Activated gamma-delta T cell treated with Interleukin-2 at 50 U/mL for 16 hours (primary cell): ENCODE data around the gene NPB.

Experiments
- DNase-seq: peaks from one replicate; pipeline ENCODE4 v3.0.0-alpha.2; 2020

The NPB gene

GRCh38 chr17:81927653-81928543 lies 25.9 kb downstream of the NPB start, which contains the start of gene MAFG:
MAFG (minus strand) TSS chr17:81927735; CDS start chr17:81923185, 4,550 bp downstream.
- DNase-seq: peak; percentile 84

GRCh38 chr17:81928544-81929252 lies 26.7 kb downstream of the NPB start:
- DNase-seq: no peak

GRCh38 chr17:81929253-81930141 lies 27.5 kb downstream of the NPB start:
- no peak for DNase-seq

DNA sequence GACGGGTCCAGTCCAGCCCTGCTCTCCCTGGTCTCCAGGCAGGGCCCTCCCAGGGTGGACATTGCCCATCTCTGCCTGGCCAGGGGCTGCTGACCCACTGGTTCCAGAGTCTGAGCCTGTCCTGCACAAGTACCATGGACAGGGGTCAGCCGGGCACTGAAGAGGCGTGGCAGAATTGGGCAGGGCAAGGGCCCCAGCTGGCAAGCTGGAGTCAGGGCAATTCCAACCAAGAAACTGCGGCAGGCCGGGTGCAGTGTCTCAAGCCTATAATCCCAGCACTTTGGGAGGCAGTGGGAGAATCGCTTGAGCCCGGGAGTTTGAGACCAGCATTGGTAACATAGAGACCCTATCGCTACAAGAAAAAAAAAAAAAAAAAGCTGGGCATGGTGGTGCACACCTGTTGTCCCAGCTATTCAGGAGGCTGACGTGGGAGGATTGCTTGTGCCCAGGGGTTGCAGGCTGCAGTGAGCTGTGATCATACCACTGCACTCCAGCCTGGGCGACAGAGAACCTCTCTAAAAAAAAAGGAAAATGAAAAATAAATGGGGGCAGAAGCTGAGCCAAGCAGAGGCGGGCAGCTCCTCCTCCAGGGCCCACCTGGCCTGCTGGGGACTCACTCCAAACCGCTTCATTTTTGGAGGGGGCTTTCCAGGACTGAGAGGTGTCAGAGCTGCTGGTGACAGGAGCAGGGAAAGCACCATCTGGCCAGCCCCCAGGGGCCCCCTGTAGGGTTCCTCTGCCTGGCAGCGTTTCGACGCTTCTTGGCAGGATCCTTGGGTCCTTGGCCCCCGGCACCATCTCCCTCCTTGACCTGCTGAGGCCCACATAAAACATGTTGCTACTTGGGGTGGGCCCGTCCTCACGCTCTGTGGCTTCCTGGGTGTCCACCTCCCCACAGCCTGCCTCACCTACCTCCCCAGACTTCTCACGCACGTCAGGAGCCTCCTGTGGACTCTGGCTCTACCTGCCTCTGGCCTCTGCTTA lies 28.4 kb downstream of the NPB start:
- DNase-seq: no peak

- DNase-seq: no peak
Observed at GRCh38 chr17:81931189-81931556, 29.1 kb downstream of the NPB start.

- DNase-seq: no peak
Observed at GRCh38 chr17:81931557-81932332, 29.7 kb downstream of the NPB start.

GRCh38 chr17:81932333-81932983 lies 30.4 kb downstream of the NPB start:
- DNase-seq: no peak

GRCh38 chr17:81933178-81933699 lies 31.2 kb downstream of the NPB start:
- no peak for DNase-seq

DNA sequence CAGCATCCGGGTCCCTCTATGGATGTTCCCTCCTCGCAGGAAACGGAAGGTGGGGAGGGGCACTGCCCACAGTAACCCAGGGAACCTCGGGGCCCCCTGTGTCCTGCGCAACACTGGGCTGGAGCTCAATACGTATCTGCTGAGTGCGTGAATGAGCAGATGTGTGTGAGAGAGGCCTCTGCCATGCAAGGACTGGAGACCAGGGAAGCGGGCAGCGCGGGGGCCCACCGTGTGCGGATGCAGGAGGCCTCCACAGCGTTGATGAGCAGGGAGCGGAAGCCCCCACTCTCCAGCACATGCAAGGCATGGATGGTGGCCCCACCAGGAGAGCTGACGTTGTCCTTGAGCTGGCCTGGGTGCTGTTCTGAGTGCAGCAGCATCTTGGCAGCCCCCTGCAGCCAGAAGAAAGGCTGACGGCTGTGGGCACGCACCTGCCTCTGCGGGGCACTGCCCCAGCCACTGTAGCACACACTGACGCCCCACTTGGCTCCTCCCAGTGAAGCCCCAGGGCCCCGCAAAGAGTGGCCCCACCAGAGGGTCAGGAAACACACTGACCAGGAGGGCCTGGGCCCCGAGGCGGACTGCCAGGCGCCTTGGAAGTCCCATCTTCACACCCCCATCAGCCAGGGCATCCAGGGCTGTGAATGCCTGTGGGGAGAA lies 32.2 kb downstream of the NPB start:
- no peak for DNase-seq

GRCh38 chr17:81934850-81935708 lies 33.0 kb downstream of the NPB start:
- no peak for DNase-seq

DNA sequence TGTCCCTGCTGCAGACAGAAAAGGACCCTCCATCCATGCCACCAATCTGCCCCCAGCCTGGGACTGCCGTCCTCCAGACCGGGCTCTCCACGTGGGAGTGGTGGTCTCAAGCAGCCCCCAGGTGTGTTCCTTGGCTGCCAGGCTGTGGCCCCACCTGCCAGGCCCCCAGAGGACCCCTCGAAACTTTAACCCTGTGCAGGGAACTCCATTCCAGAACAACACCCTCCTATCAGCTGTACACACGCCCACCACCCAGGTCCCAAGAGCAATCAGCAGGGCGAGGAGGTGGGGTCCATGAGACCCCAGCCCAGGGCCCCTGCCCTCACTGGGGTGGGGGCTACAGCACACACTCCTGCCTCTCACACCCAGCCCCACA lies 33.7 kb downstream of the NPB start:
- DNase-seq: no peak

- DNase-seq: no peak
Observed at GRCh38 chr17:81939218-81939617, 37.2 kb downstream of the NPB start.

- no peak for DNase-seq
Observed at GRCh38 chr17:81939881-81940385, 37.9 kb downstream of the NPB start.

DNA sequence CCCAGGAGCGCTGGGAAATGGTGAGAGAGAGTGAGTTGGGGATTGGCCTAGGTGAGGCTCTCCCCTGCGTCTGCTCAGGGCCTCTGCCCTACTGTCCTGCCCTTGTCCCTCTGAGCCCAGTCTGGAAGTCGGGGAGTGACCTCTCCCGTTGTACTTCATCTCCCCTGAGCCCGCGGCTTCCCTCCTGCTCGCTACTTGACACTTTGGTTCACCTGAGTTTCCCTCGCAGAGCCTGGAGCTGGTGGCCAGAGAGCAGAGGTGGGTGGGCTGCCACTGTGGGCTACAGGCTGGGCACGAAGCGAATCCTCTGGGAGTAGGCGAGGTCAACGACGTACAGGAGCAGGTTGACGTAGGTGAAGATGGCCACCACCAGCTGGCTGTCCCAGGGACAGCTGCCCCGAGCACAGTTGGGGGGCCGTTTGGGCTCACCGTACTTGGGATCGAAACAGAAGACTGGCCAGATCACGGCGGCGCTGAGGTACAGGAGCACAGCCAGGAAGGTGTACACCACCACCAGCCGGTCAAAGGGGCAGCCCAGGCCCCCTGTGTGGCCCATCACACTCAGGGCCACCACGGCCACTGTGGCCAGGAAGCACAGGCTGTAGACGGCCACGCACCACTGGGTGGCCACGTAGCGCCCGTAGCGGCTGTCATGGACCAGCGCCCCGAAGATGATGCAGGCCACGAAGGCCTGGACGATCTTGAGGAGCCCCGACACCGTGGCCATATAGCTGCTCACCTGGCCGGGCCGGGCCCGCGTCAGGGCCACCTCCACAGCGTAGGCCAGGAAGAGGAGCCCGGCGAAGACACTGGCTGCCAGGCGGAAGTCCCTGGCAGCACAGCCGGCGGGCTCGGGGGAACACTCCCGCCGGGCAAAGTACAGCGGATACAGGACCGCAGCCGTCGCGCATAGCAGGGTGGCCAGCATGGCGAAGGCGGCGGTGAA lies 38.8 kb downstream of the NPB start:
- DNase-seq: no peak

DNA sequence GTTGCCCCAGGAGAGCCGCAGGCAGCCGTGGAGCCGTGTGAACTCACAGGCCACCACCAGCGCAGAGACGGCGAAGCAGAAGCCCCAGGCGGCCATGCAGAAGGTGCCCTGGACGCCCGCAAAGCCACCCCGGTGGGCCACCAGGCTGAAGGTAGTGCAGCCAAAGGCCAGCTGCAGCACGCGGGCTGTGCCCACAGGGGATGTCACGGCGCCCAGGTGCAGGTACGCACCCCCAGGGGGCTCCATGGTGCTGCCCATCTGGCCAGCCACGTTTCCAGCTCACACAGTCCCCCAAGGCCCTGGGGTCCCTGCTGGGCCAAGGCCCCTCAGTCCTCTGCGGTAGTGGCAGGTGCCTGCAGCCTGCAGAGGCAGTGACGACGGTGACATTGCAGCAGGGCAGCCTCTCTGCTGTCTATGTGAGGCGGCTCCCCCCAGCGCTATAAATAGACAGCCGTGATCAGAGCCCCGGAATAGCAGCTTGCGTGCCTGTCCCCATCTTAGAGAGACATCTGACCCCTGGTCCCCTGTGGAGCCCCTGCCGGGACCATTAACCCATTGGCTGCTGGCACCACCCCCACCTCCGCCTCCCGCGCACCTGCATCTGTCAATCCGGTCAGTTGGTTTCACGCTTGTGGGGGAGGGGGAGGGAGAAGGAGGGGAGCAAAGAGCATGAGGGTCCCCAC lies 39.6 kb downstream of the NPB start:
- DNase-seq: no peak

- no peak for DNase-seq
Observed at GRCh38 chr17:81942167-81942553, 40.1 kb downstream of the NPB start.

- no peak for DNase-seq
Observed at GRCh38 chr17:81944858-81945257, 42.8 kb downstream of the NPB start.
